Activated CD4-positive, alpha-beta T cell treated with anti-CD3 and anti-CD28 coated beads, Interleukin-2, Interleukin-6, amounts not matched to agents 100 ng/mL and 50 ng/mL, durations not matched to agents 16 hours and 8 hours (primary cell): ENCODE measurements around the gene DDX10.
A peak's percentile ranks its signal among the peaks of the same experiment; 100 is the strongest.

Experiments
- DNase-seq: peaks from one replicate; pipeline ENCODE4 v3.0.0-alpha.2; 2020

The DDX10 gene

GRCh38 chr11:108947654-108948570 lies 283.0 kb downstream of the DDX10 start:
- DNase-seq, result peak; percentile 11

GRCh38 chr11:108958368-108959104 lies 293.7 kb downstream of the DDX10 start:
- peak; percentile 16 for DNase-seq

GRCh38 chr11:108959105-108959761 lies 294.4 kb downstream of the DDX10 start:
- DNase-seq, result no peak

GRCh38 chr11:108959874-108960273 lies 295.0 kb downstream of the DDX10 start:
- no peak for DNase-seq

- no peak for DNase-seq
Measured at GRCh38 chr11:108960501-108960900, 295.6 kb downstream of the DDX10 start.

GRCh38 chr11:108961095-108961494 lies 296.2 kb downstream of the DDX10 start:
- DNase-seq, result no peak

- DNase-seq, result no peak
Measured at GRCh38 chr11:108963118-108963517, 298.2 kb downstream of the DDX10 start.

- DNase-seq, result no peak
Measured at GRCh38 chr11:108965306-108966001, 300.6 kb downstream of the DDX10 start.

GRCh38 chr11:108966206-108966605 lies 301.3 kb downstream of the DDX10 start:
- no peak for DNase-seq

- no peak for DNase-seq
Measured at GRCh38 chr11:108966978-108967377, 302.1 kb downstream of the DDX10 start.

GRCh38 chr11:108967571-108967970 lies 302.7 kb downstream of the DDX10 start:
- DNase-seq, result no peak

GRCh38 chr11:108970221-108970991 lies 305.5 kb downstream of the DDX10 start:
- no peak for DNase-seq

GRCh38 chr11:108973402-108974162 lies 308.7 kb downstream of the DDX10 start:
- peak; percentile 25 for DNase-seq

GRCh38 chr11:108975026-108975425 lies 310.2 kb downstream of the DDX10 start:
- no peak for DNase-seq

- no peak for DNase-seq
Measured at GRCh38 chr11:108975641-108976071, 310.8 kb downstream of the DDX10 start.

GRCh38 chr11:108983636-108984420 lies 319.0 kb downstream of the DDX10 start:
- no peak for DNase-seq

GRCh38 chr11:108984523-108984922 lies 319.7 kb downstream of the DDX10 start:
- DNase-seq, result no peak

GRCh38 chr11:108985236-108985944 lies 320.5 kb downstream of the DDX10 start:
- no peak for DNase-seq

- DNase-seq, result no peak
Measured at GRCh38 chr11:108985945-108986279, 321.0 kb downstream of the DDX10 start.
